ENCODE data around the gene CHERP. TPM values are rescaled to one million over a fixed set of nuclear protein-coding genes. Genes with fewer than 3 reads are reported as not detected.

Gene CHERP
- total and polyA plus RNA-seq, 2 of the 8 experiments (the other 6 are each of a cell fraction or from before 2014, with no cell fraction given): 13.9 to 73.7 TPM

GRCh38 chr19:16497042-16497441, 45.2 kb downstream of the CHERP start (continued):
- TF ChIP-seq EGR1 (IDR thresholded peaks at IDR 0.05; ENCODE audit: borderline replicate concordance, low read depth, low read length) (no peak), NANOG (IDR thresholded peaks at IDR 0.05; ENCODE audit: insufficient read depth, low read depth, low read length, poor library complexity, severe bottlenecking) (no peak), NRF1 (IDR thresholded peaks at IDR 0.05; ENCODE audit: low read depth, low read length) (no peak), RBBP5 (IDR thresholded peaks at IDR 0.05; ENCODE audit: borderline replicate concordance, low read depth, low read length) (no peak)

Data from H1 (cell line).